HCT116 (cell line): ENCODE measurements around the gene PTPN2.

Source experiments
- CTCF ChIP-seq, 3 experiments: fragments of 200-600 bp in 1 of 3; sonication (generic) in 1 of 3; IDR thresholded peaks in 2 of 3; conservative IDR thresholded peaks in 1 of 3; 2 replicates each; pipeline ENCODE4 v1.5.1; 2012 to 2017; ENCODE audit warnings: low read depth in 2 of 3, low read length in 2 of 3, antibody characterized with exemption in 1 of 3, borderline replicate concordance in 1 of 3, control low read depth in 1 of 3, mild to moderate bottlenecking in 1 of 3, mixed read lengths in 1 of 3, mixed run types in 1 of 3, moderate library complexity in 1 of 3; ENCODE audit not compliant: insufficient read depth in 1 of 3
- POLR2A ChIP-seq: IDR thresholded peaks from 2 replicates; pipeline ENCODE4 v1.7.0; 2011; ENCODE audit warnings: borderline replicate concordance; ENCODE audit not compliant: insufficient read depth, insufficient read length; ENCODE audit errors: extremely low read depth

GRCh38 chr18:12767580-12768155 is 116.4 kb downstream of the PTPN2 start:
- TF ChIP-seq CTCF (IDR thresholded peaks at IDR 0.05 in 2 of 3, conservative IDR thresholded peaks at IDR 0.05 in 1 of 3; ENCODE audit: borderline replicate concordance in 1 of 3, insufficient read depth in 1 of 3, low read depth in 2 of 3, low read length in 2 of 3) (no peak), POLR2A (no peak)
